Measurements from ENCODE around the gene LPP.

LPP gene

DNA sequence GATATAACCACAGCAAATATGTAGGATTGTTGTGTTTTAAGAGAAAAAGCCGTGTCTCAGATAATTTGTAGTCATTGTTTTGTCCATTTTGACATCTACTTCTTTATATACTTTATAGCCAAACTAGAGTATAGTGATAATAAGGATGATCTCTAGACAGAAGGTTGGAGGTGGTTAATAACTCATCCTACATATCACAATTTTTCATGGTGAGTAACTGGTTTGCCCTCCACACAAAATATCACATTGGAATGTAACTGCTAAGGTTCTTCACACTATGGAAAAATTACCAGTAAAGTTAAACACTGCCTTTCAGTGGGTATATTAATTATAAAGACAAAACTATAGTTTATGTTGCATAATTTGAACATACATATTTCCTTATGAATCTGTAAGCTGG lies 380.7 kb downstream of the LPP start:
- Histone ChIP-seq H3K36me3 (ENCODE audit: control insufficient read depth, insufficient read depth, low read length) (no peaks in the 10 kb centered on the region), H3K27ac (ENCODE audit: low read depth, low read length) (no peak overlapping the region), H3K9me3 (ENCODE audit: control insufficient read depth, insufficient read depth, low read depth, low read length) (no peaks in the 10 kb centered on the region), H3K27me3 (ENCODE audit: control insufficient read depth, insufficient read depth, low read length) (no peaks in the 10 kb centered on the region), H3K9ac (ENCODE audit: low read length) (no peak overlapping the region), H3K4me1 (ENCODE audit: control insufficient read depth, insufficient read depth, low read length) (peaks cover 21% of the 10 kb centered on the region; the same call in 1 of the 2 replicates), H3K4me3 (ENCODE audit: low read depth, low read length) (no peak overlapping the region)

DNA sequence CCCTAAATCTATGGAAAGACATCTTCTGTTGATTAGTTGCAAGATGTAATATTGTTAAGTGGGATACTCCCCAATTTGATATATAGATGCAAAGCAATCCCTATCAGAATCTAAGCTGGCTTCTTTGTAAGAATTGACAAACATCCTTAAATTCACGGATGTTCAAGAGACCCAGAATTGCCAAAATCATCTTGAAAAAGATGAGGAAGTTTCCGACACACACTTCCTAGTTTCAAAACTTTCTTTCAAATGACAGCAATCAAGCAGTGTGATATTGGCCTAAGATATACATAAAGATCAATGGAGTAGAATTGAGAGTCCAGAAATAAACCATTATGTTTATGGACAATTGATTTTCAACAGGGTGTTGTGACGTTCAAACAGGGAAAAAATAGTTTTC lies 383.6 kb downstream of the LPP start:
- Histone ChIP-seq H3K27me3 (ENCODE audit: control insufficient read depth, insufficient read depth, low read length) (no peaks in the 10 kb centered on the region), H3K36me3 (ENCODE audit: control insufficient read depth, insufficient read depth, low read length) (no peaks in the 10 kb centered on the region), H3K9me3 (ENCODE audit: control insufficient read depth, insufficient read depth, low read depth, low read length) (no peaks in the 10 kb centered on the region), H3K9ac (ENCODE audit: low read length) (no peak overlapping the region), H3K4me1 (ENCODE audit: control insufficient read depth, insufficient read depth, low read length) (peaks cover 21% of the 10 kb centered on the region; the same call in 1 of the 2 replicates), H3K27ac (ENCODE audit: low read depth, low read length) (no peak overlapping the region), H3K4me3 (ENCODE audit: low read depth, low read length) (no peak overlapping the region)

- H3K9ac ChIP-seq (ENCODE audit: low read length) = no peak overlapping the region
- H3K9me3 ChIP-seq (ENCODE audit: control insufficient read depth, insufficient read depth, low read depth, low read length) = no peaks in the 10 kb centered on the region
- peaks cover 12% of the 10 kb centered on the region; the same call in 1 of the 2 replicates for H3K4me1 ChIP-seq (ENCODE audit: control insufficient read depth, insufficient read depth, low read length)
- no peak overlapping the region for H3K27ac ChIP-seq (ENCODE audit: low read depth, low read length)
- H3K4me3 ChIP-seq (ENCODE audit: low read depth, low read length) = no peak overlapping the region
- no peaks in the 10 kb centered on the region for H3K36me3 ChIP-seq (ENCODE audit: control insufficient read depth, insufficient read depth, low read length)
- no peaks in the 10 kb centered on the region for H3K27me3 ChIP-seq (ENCODE audit: control insufficient read depth, insufficient read depth, low read length)
Observed at GRCh38 chr3:188539037-188539436, 385.1 kb downstream of the LPP start.

DNA sequence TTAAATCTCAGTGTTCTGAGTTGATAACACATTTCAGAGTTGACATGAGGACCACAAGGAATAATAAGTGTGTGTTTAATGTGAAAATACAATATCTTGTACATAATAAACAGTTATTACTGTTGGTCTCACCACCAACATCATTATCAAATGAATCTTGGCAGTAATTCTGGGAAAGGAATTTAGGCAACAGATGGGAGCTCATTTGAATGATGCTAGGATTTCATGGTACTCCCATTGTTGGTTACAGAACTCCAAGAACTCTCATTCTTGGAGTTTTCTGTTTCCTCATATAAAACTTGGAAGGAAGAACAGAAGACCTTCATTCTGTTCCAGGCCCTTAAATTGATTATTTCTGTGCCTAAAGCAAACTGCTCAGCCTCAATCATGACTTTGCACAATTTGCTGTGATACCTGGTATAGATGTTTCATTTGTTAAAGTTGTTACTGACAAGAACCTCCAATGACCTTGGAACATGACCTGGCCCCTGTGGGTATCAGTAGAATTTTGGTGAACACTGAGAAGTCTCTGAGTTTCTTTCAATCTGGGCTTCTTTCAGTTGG lies 385.8 kb downstream of the LPP start:
- no peak overlapping the region for H3K27ac ChIP-seq (ENCODE audit: low read depth, low read length)
- no peak overlapping the region for H3K9ac ChIP-seq (ENCODE audit: low read length)
- no peak overlapping the region for H3K4me3 ChIP-seq (ENCODE audit: low read depth, low read length)
- no peaks in the 10 kb centered on the region for H3K36me3 ChIP-seq (ENCODE audit: control insufficient read depth, insufficient read depth, low read length)
- H3K9me3 ChIP-seq (ENCODE audit: control insufficient read depth, insufficient read depth, low read depth, low read length) = no peaks in the 10 kb centered on the region
- H3K27me3 ChIP-seq (ENCODE audit: control insufficient read depth, insufficient read depth, low read length) = no peaks in the 10 kb centered on the region
- H3K4me1 ChIP-seq (ENCODE audit: control insufficient read depth, insufficient read depth, low read length) = peaks cover 5% of the 10 kb centered on the region; the same call in 1 of the 2 replicates

- Histone ChIP-seq H3K36me3 (ENCODE audit: control insufficient read depth, insufficient read depth, low read length) (no peaks in the 10 kb centered on the region), H3K4me1 (ENCODE audit: control insufficient read depth, insufficient read depth, low read length) (peaks cover 4% of the 10 kb centered on the region; the same call in 1 of the 2 replicates), H3K27me3 (ENCODE audit: control insufficient read depth, insufficient read depth, low read length) (no peaks in the 10 kb centered on the region), H3K27ac (ENCODE audit: low read depth, low read length) (no peak overlapping the region), H3K9ac (ENCODE audit: low read length) (no peak overlapping the region), H3K4me3 (ENCODE audit: low read depth, low read length) (no peak overlapping the region), H3K9me3 (ENCODE audit: control insufficient read depth, insufficient read depth, low read depth, low read length) (no peaks in the 10 kb centered on the region)
Observed at GRCh38 chr3:188542196-188542595, 388.2 kb downstream of the LPP start.

GRCh38 chr3:188544012-188544411 lies 390.1 kb downstream of the LPP start:
- Histone ChIP-seq H3K4me3 (ENCODE audit: low read depth, low read length) (no peak overlapping the region), H3K27me3 (ENCODE audit: control insufficient read depth, insufficient read depth, low read length) (no peaks in the 10 kb centered on the region), H3K4me1 (ENCODE audit: control insufficient read depth, insufficient read depth, low read length) (peaks cover 4% of the 10 kb centered on the region; the same call in 1 of the 2 replicates), H3K9ac (ENCODE audit: low read length) (no peak overlapping the region), H3K9me3 (ENCODE audit: control insufficient read depth, insufficient read depth, low read depth, low read length) (no peaks in the 10 kb centered on the region), H3K27ac (ENCODE audit: low read depth, low read length) (no peak overlapping the region), H3K36me3 (ENCODE audit: control insufficient read depth, insufficient read depth, low read length) (no peaks in the 10 kb centered on the region)

GRCh38 chr3:188546835-188547670 lies 393.1 kb downstream of the LPP start:
- H3K27me3 ChIP-seq (ENCODE audit: control insufficient read depth, insufficient read depth, low read length) = no peaks in the 10 kb centered on the region
- H3K4me3 ChIP-seq (ENCODE audit: low read depth, low read length) = no peak overlapping the region
- H3K9me3 ChIP-seq (ENCODE audit: control insufficient read depth, insufficient read depth, low read depth, low read length) = no peaks in the 10 kb centered on the region
- no peak overlapping the region for H3K9ac ChIP-seq (ENCODE audit: low read length)
- H3K4me1 ChIP-seq (ENCODE audit: control insufficient read depth, insufficient read depth, low read length) = peaks cover 4% of the 10 kb centered on the region; the same call in 1 of the 2 replicates
- H3K36me3 ChIP-seq (ENCODE audit: control insufficient read depth, insufficient read depth, low read length) = no peaks in the 10 kb centered on the region
- no peak overlapping the region for H3K27ac ChIP-seq (ENCODE audit: low read depth, low read length)

GRCh38 chr3:188553569-188553968 lies 399.6 kb downstream of the LPP start:
- Histone ChIP-seq H3K27ac (ENCODE audit: low read depth, low read length) (no peak overlapping the region), H3K36me3 (ENCODE audit: control insufficient read depth, insufficient read depth, low read length) (no peaks in the 10 kb centered on the region), H3K4me3 (ENCODE audit: low read depth, low read length) (no peak overlapping the region), H3K9ac (ENCODE audit: low read length) (no peak overlapping the region), H3K9me3 (ENCODE audit: control insufficient read depth, insufficient read depth, low read depth, low read length) (no peaks in the 10 kb centered on the region), H3K4me1 (ENCODE audit: control insufficient read depth, insufficient read depth, low read length) (no peaks in the 10 kb centered on the region), H3K27me3 (ENCODE audit: control insufficient read depth, insufficient read depth, low read length) (no peaks in the 10 kb centered on the region)

DNA sequence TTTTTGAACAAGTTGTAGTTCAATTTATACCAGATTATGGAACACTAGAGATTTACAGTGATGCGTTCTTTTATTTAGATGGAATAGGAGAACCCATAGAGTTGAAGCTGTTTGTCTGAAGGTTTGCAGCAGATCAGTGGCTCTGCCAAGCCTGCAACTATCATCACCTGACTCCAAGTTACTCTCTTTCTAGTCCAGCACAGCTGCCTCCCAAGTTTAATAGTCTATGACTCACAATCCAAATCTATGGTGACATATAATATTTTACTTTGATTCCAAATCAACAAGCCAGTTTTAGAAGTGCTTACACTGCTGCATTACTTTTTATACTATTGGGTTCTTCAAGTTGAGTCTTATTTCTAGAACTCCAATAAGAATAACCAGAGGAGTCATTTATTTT lies 400.4 kb downstream of the LPP start:
- H3K27me3 ChIP-seq (ENCODE audit: control insufficient read depth, insufficient read depth, low read length) = no peaks in the 10 kb centered on the region

DNA sequence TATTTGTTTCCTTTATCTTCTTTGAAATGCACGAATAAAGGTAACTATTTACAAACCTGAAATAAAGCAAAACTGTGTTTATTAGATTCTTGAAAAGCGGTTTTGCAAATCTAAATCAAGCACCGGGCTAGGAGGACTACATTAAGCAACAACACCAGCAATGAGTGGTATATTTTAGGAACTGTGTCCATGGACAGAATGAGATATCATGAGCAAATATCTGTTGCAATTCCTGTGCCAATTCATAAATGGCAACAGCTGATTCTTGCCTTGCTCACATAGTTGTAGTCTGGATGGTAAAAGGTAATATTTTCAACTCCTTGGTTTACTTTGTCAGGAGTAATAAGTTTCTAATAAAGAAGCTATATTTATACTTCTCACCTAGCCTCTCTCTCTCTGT lies 403.3 kb downstream of the LPP start:
- no peaks in the 10 kb centered on the region for H3K36me3 ChIP-seq (ENCODE audit: control insufficient read depth, insufficient read depth, low read length)
- H3K27ac ChIP-seq (ENCODE audit: low read depth, low read length) = no peak overlapping the region
- H3K4me1 ChIP-seq (ENCODE audit: control insufficient read depth, insufficient read depth, low read length) = no peaks in the 10 kb centered on the region
- H3K4me3 ChIP-seq (ENCODE audit: low read depth, low read length) = no peak overlapping the region
- no peaks in the 10 kb centered on the region for H3K9me3 ChIP-seq (ENCODE audit: control insufficient read depth, insufficient read depth, low read depth, low read length)
- H3K27me3 ChIP-seq (ENCODE audit: control insufficient read depth, insufficient read depth, low read length) = no peaks in the 10 kb centered on the region
- H3K9ac ChIP-seq (ENCODE audit: low read length) = no peak overlapping the region

More for the DNA sequence above, 400.4 kb downstream of the LPP start:
- Histone ChIP-seq H3K36me3 (ENCODE audit: control insufficient read depth, insufficient read depth, low read length) (no peaks in the 10 kb centered on the region), H3K27ac (ENCODE audit: low read depth, low read length) (no peak overlapping the region), H3K4me1 (ENCODE audit: control insufficient read depth, insufficient read depth, low read length) (no peaks in the 10 kb centered on the region), H3K4me3 (ENCODE audit: low read depth, low read length) (no peak overlapping the region), H3K9ac (ENCODE audit: low read length) (no peak overlapping the region), H3K9me3 (ENCODE audit: control insufficient read depth, insufficient read depth, low read depth, low read length) (no peaks in the 10 kb centered on the region)

DNA sequence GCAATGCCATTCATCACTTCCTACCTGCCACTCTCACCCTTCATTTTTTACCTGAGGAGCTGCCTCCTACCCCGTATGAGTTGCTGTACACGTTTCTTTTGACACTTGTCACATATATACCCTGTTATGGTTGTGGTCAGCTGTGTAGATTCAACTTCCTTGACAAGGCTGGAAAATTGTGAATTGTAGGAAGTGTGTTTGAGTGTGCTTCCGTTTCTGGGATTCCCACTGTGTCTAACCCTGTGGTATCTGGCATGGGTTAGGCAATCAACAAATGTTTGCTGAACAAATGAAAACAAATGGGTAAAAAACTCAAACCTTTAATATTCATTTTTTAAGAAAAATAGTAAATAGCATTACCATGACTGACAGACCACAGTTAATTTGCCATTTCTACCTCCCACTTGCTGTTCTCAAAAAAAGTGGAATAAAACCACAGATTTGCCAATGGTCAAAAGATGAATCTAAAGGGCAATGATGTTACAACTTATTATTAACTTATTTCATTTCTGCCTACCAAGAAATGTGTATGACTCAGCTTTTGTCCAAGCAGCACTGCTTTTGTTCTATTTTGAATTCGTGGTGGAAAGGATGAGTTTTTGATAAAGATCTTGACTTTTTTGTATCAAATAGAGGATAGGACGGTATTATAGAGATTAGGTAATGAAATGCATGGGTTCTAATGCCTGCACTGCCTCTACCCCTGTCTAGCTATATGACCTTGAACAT lies 404.6 kb downstream of the LPP start:
- Histone ChIP-seq H3K36me3 (ENCODE audit: control insufficient read depth, insufficient read depth, low read length) (no peaks in the 10 kb centered on the region), H3K9ac (ENCODE audit: low read length) (no peak overlapping the region), H3K9me3 (ENCODE audit: control insufficient read depth, insufficient read depth, low read depth, low read length) (no peaks in the 10 kb centered on the region), H3K4me3 (ENCODE audit: low read depth, low read length) (no peak overlapping the region), H3K4me1 (ENCODE audit: control insufficient read depth, insufficient read depth, low read length) (no peaks in the 10 kb centered on the region), H3K27me3 (ENCODE audit: control insufficient read depth, insufficient read depth, low read length) (no peaks in the 10 kb centered on the region), H3K27ac (ENCODE audit: low read depth, low read length) (no peak overlapping the region)
